MM.1S (cell line): ENCODE measurements around the gene TUBGCP4.

Experiments used
- DNase-seq: peaks from one replicate; pipeline ENCODE4 v3.0.0-alpha.2; 2015
- H2AFZ ChIP-seq: fragments of 300-600 bp; sonication (generic); 2 replicates; pipeline ENCODE4 v1.6.0; 2016; ENCODE audit warnings: antibody characterized with exemption, low read length
- H3F3A ChIP-seq: fragments of 300-600 bp; sonication (generic); 2 replicates; pipeline ENCODE4 v1.6.1; 2016; ENCODE audit warnings: mild to moderate bottlenecking, antibody characterized with exemption, low read length, moderate library complexity, mixed read lengths; ENCODE audit not compliant: insufficient read depth
- H3K27ac ChIP-seq: fragments of 300-600 bp; sonication (generic); 2 replicates; pipeline ENCODE4 v1.5.1; 2016; ENCODE audit warnings: mild to moderate bottlenecking, low read length
- H3K27me3 ChIP-seq: fragments of 300-600 bp; sonication (generic); replicated peaks from 2 replicates; pipeline ENCODE4 v1.6.0; 2016; ENCODE audit warnings: low read length; ENCODE audit not compliant: insufficient read depth
- H3K36me3 ChIP-seq: fragments of 300-600 bp; sonication (generic); replicated peaks from 2 replicates; pipeline ENCODE4 v1.6.1; 2016; ENCODE audit warnings: mild to moderate bottlenecking, low read length, mixed read lengths; ENCODE audit not compliant: insufficient read depth
- H3K4me1 ChIP-seq: fragments of 300-600 bp; sonication (generic); 2 replicates; pipeline ENCODE4 v1.6.1; 2016; ENCODE audit warnings: low read length, mixed read lengths
- H3K4me2 ChIP-seq: fragments of 300-600 bp; sonication (generic); 2 replicates; pipeline ENCODE4 v1.6.0; 2016; ENCODE audit warnings: low read depth, low read length
- H3K4me3 ChIP-seq: fragments of 300-600 bp; sonication (generic); 2 replicates; pipeline ENCODE4 v1.5.1; 2016; ENCODE audit warnings: low read length, mixed read lengths
- H3K79me2 ChIP-seq: fragments of 300-600 bp; sonication (generic); 2 replicates; pipeline ENCODE4 v1.6.1; 2016; ENCODE audit warnings: mixed run types, low read length, mixed read lengths
- H3K9ac ChIP-seq: fragments of 300-600 bp; sonication (generic); 2 replicates; pipeline ENCODE4 v1.6.1; 2016; ENCODE audit warnings: low read length, mixed read lengths
- H3K9me2 ChIP-seq: fragments of 300-600 bp; sonication (generic); replicated peaks from 2 replicates; pipeline ENCODE4 v1.6.1; 2016; ENCODE audit warnings: mild to moderate bottlenecking, low read length, mixed read lengths; ENCODE audit not compliant: insufficient read depth
- H3K9me3 ChIP-seq: fragments of 300-600 bp; sonication (generic); replicated peaks from 2 replicates; pipeline ENCODE4 v1.6.1; 2016; ENCODE audit warnings: mild to moderate bottlenecking, low read length, mixed read lengths; ENCODE audit not compliant: insufficient read depth
- H4K20me1 ChIP-seq: fragments of 300-600 bp; sonication (generic); 2 replicates; pipeline ENCODE4 v1.6.1; 2016; ENCODE audit warnings: mild to moderate bottlenecking, low read length, moderate library complexity, mixed read lengths; ENCODE audit not compliant: insufficient read depth
- CTCF ChIP-seq: fragments of 300-600 bp; sonication (generic); IDR thresholded peaks from 2 replicates; pipeline ENCODE4 v1.5.1; 2016; ENCODE audit warnings: antibody characterized with exemption, low read length, mixed read lengths
- EZH2 ChIP-seq: fragments of 300-600 bp; sonication (generic); optimal IDR thresholded peaks from 2 replicates; pipeline ENCODE3; 2017; ENCODE audit warnings: low read depth, mild to moderate bottlenecking, antibody characterized with exemption, low read length, mixed read lengths
- EZH2phosphoT487 ChIP-seq: fragments of 300-600 bp; sonication (generic); IDR thresholded peaks from 2 replicates; pipeline ENCODE4 v1.6.1; 2018; ENCODE audit warnings: antibody characterized with exemption, low read length

The TUBGCP4 gene

GRCh38 chr15:43370975-43371974, at the start of gene TUBGCP4, which contains the start of gene ZSCAN29:
Gene TUBGCP4, plus strand, starts transcription at chr15:43371101. Its CDS starts 254 bp downstream, at chr15:43371355.
Gene ZSCAN29, minus strand, starts transcription at chr15:43371043. Its CDS starts 1,130 bp downstream, at chr15:43369913.
- no peaks in the 10 kb centered on the region for H3F3A ChIP-seq
- peaks cover 67% of the 10 kb centered on the region for H3K79me2 ChIP-seq
- no peaks in the 10 kb centered on the region; the same call in 1 of the 2 replicates for H3K36me3 ChIP-seq
- TF ChIP-seq EZH2phosphoT487 (no peak), CTCF (peak; percentile 62)
- no peaks in the 10 kb centered on the region for H3K27me3 ChIP-seq
- DNase-seq = peak; percentile 86
- peak within 1 kb of the TSS; percentile 26; the same call in 1 of the 2 replicates for H3K27ac ChIP-seq
- H2AFZ ChIP-seq = peak within 1 kb of the TSS; percentile 98
- H3K9ac ChIP-seq = peak within 1 kb of the TSS; percentile 85
- H3K9me3 ChIP-seq = no peaks in the 10 kb centered on the region
- peak within 1 kb of the TSS; percentile 98 for H3K4me2 ChIP-seq
- 0 out of 2 replicates have a peak, but pooled peaks cover 5% of the 10 kb centered on the region for H4K20me1 ChIP-seq
- H3K9me2 ChIP-seq = no peaks in the 10 kb centered on the region
- peak within 1 kb of the TSS; percentile 81 for H3K4me3 ChIP-seq
- peaks cover 18% of the 10 kb centered on the region for H3K4me1 ChIP-seq

- Histone ChIP-seq H3F3A (peaks cover 18% of the 10 kb centered on the region; the same call in 1 of the 2 replicates), H3K4me3 (no peak overlapping the region), H3K4me2 (no peak overlapping the region), H3K27me3 (no peaks in the 10 kb centered on the region), H4K20me1 (no peaks in the 10 kb centered on the region), H3K79me2 (peaks cover 17% of the 10 kb centered on the region), H3K9ac (no peak overlapping the region), H2AFZ (no peak overlapping the region), H3K4me1 (peaks cover 9% of the 10 kb centered on the region), H3K27ac (no peak overlapping the region), H3K9me3 (no peaks in the 10 kb centered on the region), H3K36me3 (no peaks in the 10 kb centered on the region), H3K9me2 (no peaks in the 10 kb centered on the region)
- TF ChIP-seq EZH2 = no peak
- no peak for TF ChIP-seq CTCF
- TF ChIP-seq EZH2phosphoT487 = no peak
- no peak for DNase-seq
These were observed 45.7 kb upstream of the TUBGCP4 start for GRCh38 chr15:43325039-43325684.

GRCh38 chr15:43329217-43329959, 41.5 kb upstream of the TUBGCP4 start:
- peak overlapping the region; percentile 92 for H3K9ac ChIP-seq
- peaks cover 21% of the 10 kb centered on the region; the same call in 1 of the 2 replicates for H3F3A ChIP-seq
- DNase-seq = no peak
- H4K20me1 ChIP-seq = no peaks in the 10 kb centered on the region
- H3K4me2 ChIP-seq = peak overlapping the region; percentile 91
- TF ChIP-seq CTCF (no peak), EZH2 (no peak), EZH2phosphoT487 (no peak)
- no peaks in the 10 kb centered on the region for H3K9me3 ChIP-seq
- peak overlapping the region; percentile 89 for H2AFZ ChIP-seq
- no peaks in the 10 kb centered on the region for H3K9me2 ChIP-seq
- H3K79me2 ChIP-seq = peaks cover 17% of the 10 kb centered on the region
- H3K36me3 ChIP-seq = no peaks in the 10 kb centered on the region
- H3K27ac ChIP-seq = peak overlapping the region; percentile 95
- H3K4me1 ChIP-seq = peaks cover 9% of the 10 kb centered on the region
- peak overlapping the region; percentile 88 for H3K4me3 ChIP-seq
- no peaks in the 10 kb centered on the region for H3K27me3 ChIP-seq
